Trophoblast cell (in vitro differentiated cells and primary cell): ENCODE measurements around the gene ZMYM4.
A peak's percentile ranks its signal among the peaks of the same experiment; 100 is the strongest.

Experiments used
- DNase-seq, 2 donors: peaks; one replicate each; pipeline ENCODE4 v3.0.0-alpha.2; 2016
- H2AFZ ChIP-seq: 2 replicates; pipeline ENCODE4 v1.6.1; 2013; ENCODE audit warnings: low read length, moderate library complexity, mild to moderate bottlenecking; ENCODE audit not compliant: insufficient read depth, poor library complexity
- H2AK5ac ChIP-seq: 2 replicates; pipeline ENCODE4 v1.6.1; 2013; ENCODE audit warnings: mild to moderate bottlenecking, low read length
- H2BK120ac ChIP-seq: 2 replicates; pipeline ENCODE4 v1.6.1; 2013; ENCODE audit warnings: low read length, mild to moderate bottlenecking, moderate library complexity; ENCODE audit not compliant: insufficient read depth, poor library complexity
- H2BK12ac ChIP-seq: 2 replicates; pipeline ENCODE4 v1.6.1; 2013; ENCODE audit warnings: mild to moderate bottlenecking, low read length, moderate library complexity
- H2BK5ac ChIP-seq: 2 replicates; pipeline ENCODE4 v1.6.1; 2013; ENCODE audit warnings: low read length, low read depth, moderate library complexity, mild to moderate bottlenecking; ENCODE audit not compliant: poor library complexity
- H3K14ac ChIP-seq: 2 replicates; pipeline ENCODE4 v1.6.1; 2013; ENCODE audit warnings: mild to moderate bottlenecking, low read length
- H3K18ac ChIP-seq: 2 replicates; pipeline ENCODE4 v1.6.1; 2013; ENCODE audit warnings: mild to moderate bottlenecking, low read length
- H3K23ac ChIP-seq: 2 replicates; pipeline ENCODE4 v1.6.1; 2013; ENCODE audit warnings: low read length
- H3K27ac ChIP-seq: 2 replicates; pipeline ENCODE4 v1.5.1; 2013; ENCODE audit warnings: low read depth, mild to moderate bottlenecking, inconsistent platforms, low read length, moderate library complexity
- H3K27me3 ChIP-seq: 2 replicates; pipeline ENCODE4 v1.6.1; 2013; ENCODE audit warnings: inconsistent platforms, mild to moderate bottlenecking, low read length, moderate library complexity; ENCODE audit not compliant: insufficient read depth
- H3K36me3 ChIP-seq, 2 experiments: 1 replicate in 1 of 2; 2 replicates in 1 of 2; pipeline ENCODE4 v1.6.1; 2013; ENCODE audit warnings: low read length in 2 of 2, mild to moderate bottlenecking in 2 of 2, moderate library complexity in 1 of 2; ENCODE audit not compliant: insufficient read depth in 2 of 2, control insufficient read depth in 1 of 2
- H3K4ac ChIP-seq: 2 replicates; pipeline ENCODE4 v1.6.1; 2013; ENCODE audit warnings: low read depth, mild to moderate bottlenecking, low read length, moderate library complexity
- H3K4me1 ChIP-seq, 2 experiments: 1 replicate in 1 of 2; 2 replicates in 1 of 2; pipeline ENCODE4 v1.6.1; 2013; ENCODE audit warnings: low read length in 2 of 2, mild to moderate bottlenecking in 2 of 2, moderate library complexity in 1 of 2; ENCODE audit not compliant: insufficient read depth in 2 of 2, control insufficient read depth in 1 of 2
- H3K4me2 ChIP-seq: 2 replicates; pipeline ENCODE4 v1.6.1; 2013; ENCODE audit warnings: inconsistent platforms, mild to moderate bottlenecking, low read length, moderate library complexity
- H3K4me3 ChIP-seq: 2 replicates; pipeline ENCODE4 v1.5.1; 2013; ENCODE audit warnings: mild to moderate bottlenecking, low read depth, low read length, inconsistent platforms
- H3K79me1 ChIP-seq: one replicate; pipeline ENCODE4 v1.6.1; 2013; ENCODE audit warnings: low read length
- H3K79me2 ChIP-seq: 2 replicates; pipeline ENCODE4 v1.6.1; 2013; ENCODE audit warnings: low read length, mild to moderate bottlenecking; ENCODE audit not compliant: control insufficient read depth, insufficient read depth, poor library complexity
- H3K9ac ChIP-seq: 2 replicates; pipeline ENCODE4 v1.6.1; 2013; ENCODE audit warnings: mild to moderate bottlenecking, low read length
- H3K9me3 ChIP-seq: 2 replicates; pipeline ENCODE4 v1.6.1; 2013; ENCODE audit warnings: low read depth, mild to moderate bottlenecking, control low read depth, inconsistent platforms, low read length; ENCODE audit not compliant: insufficient read depth
- H4K12ac ChIP-seq: 2 replicates; pipeline ENCODE4 v1.6.1; 2013; ENCODE audit warnings: low read depth, mild to moderate bottlenecking, low read length, moderate library complexity
- H4K8ac ChIP-seq: 2 replicates; pipeline ENCODE4 v1.6.1; 2013; ENCODE audit warnings: low read depth, mild to moderate bottlenecking, low read length, moderate library complexity
- H4K91ac ChIP-seq: one replicate; pipeline ENCODE4 v1.6.1; 2013; ENCODE audit warnings: low read depth, mild to moderate bottlenecking, low read length, moderate library complexity
- WGBS: extraction: QIAGEN DNeasy Blood & Tissue Kit; methylation state at CpG from one replicate; pipeline ENCODE4 v1.1.7; 2013; ENCODE audit warnings: missing lambda C conversion rate; ENCODE audit not compliant: insufficient read length, insufficient coverage; ENCODE audit errors: extremely low coverage; 5-methylcytosine and 5-hydroxymethylcytosine counted together

Gene ZMYM4

GRCh38 chr1:35439626-35440025, 171.1 kb downstream of the ZMYM4 start:
- Histone ChIP-seq H3K9ac (no peak overlapping the region), H4K12ac (no peak overlapping the region), H4K91ac (no peak overlapping the region), H3K14ac (no peak overlapping the region), H3K27me3 (no peaks in the 10 kb centered on the region), H2BK12ac (no peak overlapping the region), H2BK120ac (no peak overlapping the region), H2AK5ac (no peak overlapping the region), H3K4ac (no peak overlapping the region), H3K79me2 (no peaks in the 10 kb centered on the region), H3K4me1 (peaks cover 13 to 17% of the 10 kb centered on the region in 2 experiments), H3K4me3 (no peak overlapping the region), H3K36me3 (peaks cover 38 to 51% of the 10 kb centered on the region in 2 experiments), H3K9me3 (peaks cover 1% of the 10 kb centered on the region), H3K79me1 (peaks cover 3% of the 10 kb centered on the region), H3K18ac (no peak overlapping the region), H4K8ac (no peak overlapping the region), H2AFZ (no peak overlapping the region), H3K4me2 (no peak overlapping the region), H3K27ac (no peak overlapping the region), H2BK5ac (no peak overlapping the region), H3K23ac (no peak overlapping the region)
- WGBS = no CpG with 5 or more reads among the region's 1 CpG
- DNase-seq = peak; percentile 13 to 68

DNA sequence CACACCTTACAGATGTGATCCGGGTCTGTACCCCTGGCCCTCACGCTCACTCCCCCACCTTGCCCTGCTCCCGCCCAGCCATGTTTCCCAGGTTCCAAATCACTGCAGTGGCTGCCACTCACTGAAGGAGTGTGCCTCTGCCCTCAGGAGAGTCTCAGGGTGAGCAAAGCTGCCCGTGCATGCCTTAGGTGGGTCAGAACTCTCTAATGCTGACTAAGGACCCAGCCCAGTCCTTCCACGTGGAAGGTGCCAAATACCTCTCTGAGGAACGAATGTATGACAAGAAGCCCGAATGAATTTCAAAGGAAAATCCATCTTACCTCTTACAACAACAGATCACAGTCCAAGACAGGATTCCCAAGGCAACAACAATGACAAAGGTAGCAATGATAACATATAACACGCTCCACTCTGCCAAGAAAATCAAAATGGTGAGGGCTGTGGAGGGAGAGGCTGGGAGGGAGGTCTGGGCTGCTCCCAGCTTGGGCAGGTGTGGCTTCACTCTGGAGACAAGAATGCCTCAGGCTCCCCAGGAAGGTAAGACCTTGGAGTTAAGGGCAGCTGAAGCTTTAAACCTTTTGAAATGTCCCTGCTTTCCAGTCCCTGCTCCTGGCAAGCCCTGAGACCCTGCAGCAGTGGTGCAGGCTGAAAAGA, 173.5 kb downstream of the ZMYM4 start:
- peaks cover 1% of the 10 kb centered on the region for H3K9me3 ChIP-seq
- no peak overlapping the region for H4K12ac ChIP-seq
- peaks cover 15 to 20% of the 10 kb centered on the region in 2 experiments for H3K4me1 ChIP-seq
- no peak overlapping the region for H2BK120ac ChIP-seq
- no peak overlapping the region for H3K4me2 ChIP-seq
- H3K36me3 ChIP-seq = peaks cover 20 to 28% of the 10 kb centered on the region in 2 experiments
- H3K23ac ChIP-seq = no peak overlapping the region
- H2AK5ac ChIP-seq = no peak overlapping the region
- no CpG with 5 or more reads among the region's 8 CpGs for WGBS
- peaks cover 3% of the 10 kb centered on the region for H3K79me1 ChIP-seq
- DNase-seq = no peak
- H3K14ac ChIP-seq = no peak overlapping the region
- H2BK5ac ChIP-seq = no peak overlapping the region
- no peaks in the 10 kb centered on the region for H3K79me2 ChIP-seq
- H3K27ac ChIP-seq = no peak overlapping the region
- no peak overlapping the region for H3K9ac ChIP-seq
- no peak overlapping the region for H4K8ac ChIP-seq
- no peak overlapping the region for H3K4me3 ChIP-seq
- H4K91ac ChIP-seq = no peak overlapping the region
- H3K18ac ChIP-seq = no peak overlapping the region
- H2BK12ac ChIP-seq = no peak overlapping the region
- no peak overlapping the region for H3K4ac ChIP-seq
- H2AFZ ChIP-seq = no peak overlapping the region
- H3K27me3 ChIP-seq = no peaks in the 10 kb centered on the region

DNA sequence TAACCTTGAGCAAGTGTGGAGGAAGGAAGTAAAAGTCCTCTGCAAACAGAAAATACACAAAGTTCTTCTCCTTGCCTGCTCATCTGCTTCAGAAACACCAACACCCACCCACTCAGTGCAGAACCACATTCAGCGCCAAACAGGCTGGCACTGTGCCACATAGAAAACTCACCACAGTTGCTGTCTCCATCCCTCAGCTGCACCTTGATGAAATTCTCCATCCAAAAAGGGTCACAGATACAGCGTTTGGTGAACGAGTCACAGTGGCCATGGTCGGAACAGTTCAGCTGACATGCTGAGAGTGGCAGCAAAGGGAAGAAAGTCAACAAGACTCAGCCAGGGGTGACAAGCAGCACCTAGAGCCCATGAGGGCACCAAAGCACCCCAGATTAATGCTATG, 174.2 kb downstream of the ZMYM4 start:
- H3K18ac ChIP-seq = no peak overlapping the region
- no peak overlapping the region for H3K27ac ChIP-seq
- no CpG with 5 or more reads among the region's 4 CpGs for WGBS
- H3K23ac ChIP-seq = no peak overlapping the region
- no peak overlapping the region for H4K8ac ChIP-seq
- H4K91ac ChIP-seq = no peak overlapping the region
- DNase-seq = no peak
- no peaks in the 10 kb centered on the region for H3K27me3 ChIP-seq
- peaks cover 3% of the 10 kb centered on the region for H3K79me1 ChIP-seq
- H2BK12ac ChIP-seq = no peak overlapping the region
- no peak overlapping the region for H2AK5ac ChIP-seq
- no peak overlapping the region for H2AFZ ChIP-seq
- H3K9me3 ChIP-seq = peaks cover 1% of the 10 kb centered on the region
- peaks cover 18 to 23% of the 10 kb centered on the region in 2 experiments for H3K36me3 ChIP-seq
- H3K9ac ChIP-seq = no peak overlapping the region
- no peak overlapping the region for H3K4me2 ChIP-seq
- H2BK120ac ChIP-seq = no peak overlapping the region
- no peak overlapping the region for H3K4me3 ChIP-seq
- H3K4ac ChIP-seq = no peak overlapping the region
- no peak overlapping the region for H3K14ac ChIP-seq
- H4K12ac ChIP-seq = no peak overlapping the region
- no peak overlapping the region for H2BK5ac ChIP-seq
- H3K79me2 ChIP-seq = no peaks in the 10 kb centered on the region
- H3K4me1 ChIP-seq = peaks cover 15 to 20% of the 10 kb centered on the region in 2 experiments

GRCh38 chr1:35443768-35444518, 175.4 kb downstream of the ZMYM4 start:
- Histone ChIP-seq H3K9ac (no peak overlapping the region), H3K4me3 (no peak overlapping the region)
- no CpG with 5 or more reads among the region's 5 CpGs for WGBS

More at GRCh38 chr1:35443768-35444518, 175.4 kb downstream of the ZMYM4 start:
- Histone ChIP-seq H2AFZ (no peak overlapping the region), H4K8ac (no peak overlapping the region), H3K27me3 (no peaks in the 10 kb centered on the region), H2BK12ac (no peak overlapping the region), H4K91ac (no peak overlapping the region), H2AK5ac (no peak overlapping the region), H3K9me3 (peaks cover 1% of the 10 kb centered on the region), H3K4me2 (no peak overlapping the region), H3K14ac (no peak overlapping the region), H3K27ac (no peak overlapping the region), H3K79me1 (peaks cover 3% of the 10 kb centered on the region), H3K79me2 (no peaks in the 10 kb centered on the region), H2BK120ac (no peak overlapping the region), H4K12ac (no peak overlapping the region), H3K4me1 (peaks cover 15 to 20% of the 10 kb centered on the region in 2 experiments), H3K36me3 (peaks cover 20 to 31% of the 10 kb centered on the region in 2 experiments), H3K23ac (no peak overlapping the region), H3K18ac (no peak overlapping the region), H2BK5ac (no peak overlapping the region), H3K4ac (no peak overlapping the region)
- no peak for DNase-seq
